ENCODE data around the gene GAS7.

Gene GAS7

GRCh38 chr17:10200016-10200415, 1.6 kb upstream of the GAS7 start:
- DNase-seq = no peak

- DNase-seq = no peak
Observed at GRCh38 chr17:10197721-10198508, 491 bp downstream of the GAS7 start.

DNA sequence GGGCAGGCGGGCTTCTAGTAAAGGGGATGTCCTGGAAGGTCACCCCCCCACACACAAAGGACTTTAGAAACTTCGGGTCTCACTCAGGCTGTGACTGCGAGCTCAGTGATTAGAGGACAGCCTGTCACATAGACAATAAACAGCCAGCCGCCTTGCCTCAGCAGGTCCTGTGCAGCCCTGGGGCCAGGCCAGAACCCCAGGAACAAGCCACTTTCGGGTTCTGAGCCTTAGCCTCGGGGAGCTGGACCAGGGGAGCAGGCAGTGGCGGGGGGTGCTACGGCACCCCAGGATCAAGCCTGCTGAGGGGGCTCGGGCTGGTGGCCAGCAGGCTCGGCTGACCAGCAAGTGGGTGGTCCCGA, 1.1 kb downstream of the GAS7 start:
- DNase-seq = no peak

- no peak for DNase-seq
Observed at GRCh38 chr17:10196941-10197340, 1.5 kb downstream of the GAS7 start.

- DNase-seq = no peak
Observed at GRCh38 chr17:10196384-10196895, 2.0 kb downstream of the GAS7 start.

GRCh38 chr17:10195090-10195805, 3.2 kb downstream of the GAS7 start:
- no peak for DNase-seq

- no peak for DNase-seq
Observed at GRCh38 chr17:10193632-10194031, 4.8 kb downstream of the GAS7 start.

DNA sequence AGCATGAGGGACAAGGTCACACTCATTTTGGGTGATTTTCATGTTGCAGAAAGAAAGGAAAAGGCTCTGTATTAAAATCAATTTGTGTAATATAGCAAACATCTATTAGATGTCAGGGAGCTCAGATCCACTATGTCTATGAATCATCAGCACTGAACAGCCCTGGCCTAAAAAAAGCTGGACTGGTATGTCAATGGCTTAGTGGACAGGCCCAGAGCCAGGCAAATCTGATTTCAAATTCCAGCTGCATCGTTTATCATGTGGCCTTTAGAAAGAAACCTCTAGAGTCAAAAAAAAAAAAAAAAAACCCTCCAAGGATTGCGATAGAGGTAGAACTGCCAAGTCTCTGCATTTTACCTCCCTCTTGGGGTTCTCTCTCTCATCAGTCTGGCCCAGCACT, 5.4 kb downstream of the GAS7 start:
- no peak for DNase-seq

DNA sequence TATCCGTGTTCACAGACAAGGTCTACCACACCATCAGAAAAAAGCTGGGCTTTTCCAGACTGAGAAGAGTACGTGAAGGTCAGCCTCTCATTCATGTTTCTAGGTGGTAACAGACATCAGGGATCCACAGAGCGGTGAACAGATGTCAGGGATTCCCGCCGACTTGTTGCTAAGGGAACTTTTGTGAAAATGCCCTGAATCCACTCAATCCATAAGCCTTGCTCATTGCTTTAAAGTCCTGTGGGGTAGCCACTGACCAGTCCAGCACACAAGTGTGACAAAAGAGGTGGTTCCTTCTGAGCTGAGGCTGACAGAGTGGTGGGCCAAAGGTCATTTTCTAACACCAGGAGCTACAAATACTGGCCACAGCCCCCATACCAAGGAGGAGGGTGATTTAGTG, 5.9 kb downstream of the GAS7 start:
- no peak for DNase-seq

GRCh38 chr17:10187456-10187855, 10.9 kb downstream of the GAS7 start:
- DNase-seq = no peak

DNA sequence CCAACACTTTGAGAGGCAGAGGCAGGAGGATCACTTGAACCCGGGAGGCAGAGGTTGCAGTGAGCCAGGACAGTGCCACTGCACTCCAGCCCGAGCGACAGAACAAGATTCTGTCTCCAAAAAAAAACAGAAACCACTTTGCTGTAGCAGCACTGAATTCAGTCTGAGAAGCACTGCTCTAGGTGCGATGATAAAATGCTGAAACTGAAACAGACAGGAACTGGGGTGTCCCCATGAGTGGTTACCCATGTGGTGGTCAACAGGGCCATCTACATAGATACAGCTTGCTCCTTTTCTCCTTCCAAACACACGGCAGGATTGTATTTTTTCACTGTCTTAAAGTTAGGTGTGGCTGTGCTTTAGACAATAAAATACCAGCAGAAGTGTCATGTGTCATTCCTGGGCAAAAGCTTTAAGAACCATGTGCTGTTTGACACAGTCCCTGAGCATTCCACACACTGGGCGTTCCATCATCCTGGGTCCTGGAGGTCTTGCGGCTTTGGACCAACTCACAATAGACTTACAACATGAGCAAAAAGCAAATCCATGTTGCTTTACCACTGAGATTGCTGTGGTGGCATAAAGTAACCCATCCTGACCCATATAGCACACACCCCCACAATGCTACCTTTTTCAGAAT, 11.5 kb downstream of the GAS7 start:
- no peak for DNase-seq

GRCh38 chr17:10183931-10184930, 14.2 kb downstream of the GAS7 start:
- no peak for DNase-seq

- DNase-seq = no peak
Observed at GRCh38 chr17:10182785-10183184, 15.6 kb downstream of the GAS7 start.

- no peak for DNase-seq
Observed at GRCh38 chr17:10178506-10178991, 19.9 kb downstream of the GAS7 start.

DNA sequence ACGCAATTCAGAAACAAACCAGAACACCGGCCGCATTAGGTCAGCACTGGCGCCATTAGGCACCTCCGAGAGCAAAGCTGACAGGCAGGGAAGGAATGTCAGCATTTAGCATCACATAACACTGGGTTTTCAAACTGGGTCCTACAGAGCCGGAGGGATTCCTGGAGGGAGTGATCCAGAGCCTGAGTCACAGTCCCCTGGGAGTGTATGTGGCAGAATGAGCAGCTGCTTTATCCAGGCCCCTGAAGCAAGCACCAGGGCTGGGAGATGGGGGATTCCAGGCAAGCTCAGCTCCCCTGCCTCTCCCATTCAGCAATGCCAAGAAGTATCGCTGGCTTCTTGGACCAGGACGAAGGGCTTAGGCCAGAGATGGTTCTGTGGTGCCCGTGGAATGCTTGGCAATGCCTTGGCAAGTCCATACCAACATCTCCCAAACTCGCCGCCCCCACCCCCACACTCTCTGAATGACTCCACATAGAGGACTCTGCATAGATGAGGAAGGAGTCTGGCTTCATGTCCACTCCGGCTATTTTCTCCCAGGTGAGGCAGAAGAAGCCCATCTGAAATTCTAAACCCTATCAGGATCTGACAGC, 20.4 kb downstream of the GAS7 start:
- no peak for DNase-seq

- DNase-seq = no peak
Observed at GRCh38 chr17:10177131-10177912, 21.1 kb downstream of the GAS7 start.

DNA sequence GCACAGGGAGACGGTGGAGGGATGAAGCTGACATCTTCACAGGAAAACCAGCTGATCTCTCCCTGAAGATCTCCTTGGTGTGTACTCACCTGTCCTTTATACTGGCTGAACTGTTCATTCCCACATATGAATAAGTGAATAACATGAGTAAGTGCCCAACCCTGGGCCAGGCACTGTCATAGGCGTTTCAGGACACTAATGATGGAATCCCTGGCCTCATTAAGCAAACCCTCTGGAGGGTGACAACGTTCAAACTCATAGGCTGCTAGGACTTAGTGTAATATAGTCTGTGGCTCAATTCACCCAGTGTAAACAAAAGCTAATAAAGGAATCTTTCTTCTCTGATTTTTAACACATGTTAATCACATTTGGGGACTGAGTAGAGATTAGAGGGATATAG, 24.5 kb downstream of the GAS7 start:
- DNase-seq = no peak

DNA sequence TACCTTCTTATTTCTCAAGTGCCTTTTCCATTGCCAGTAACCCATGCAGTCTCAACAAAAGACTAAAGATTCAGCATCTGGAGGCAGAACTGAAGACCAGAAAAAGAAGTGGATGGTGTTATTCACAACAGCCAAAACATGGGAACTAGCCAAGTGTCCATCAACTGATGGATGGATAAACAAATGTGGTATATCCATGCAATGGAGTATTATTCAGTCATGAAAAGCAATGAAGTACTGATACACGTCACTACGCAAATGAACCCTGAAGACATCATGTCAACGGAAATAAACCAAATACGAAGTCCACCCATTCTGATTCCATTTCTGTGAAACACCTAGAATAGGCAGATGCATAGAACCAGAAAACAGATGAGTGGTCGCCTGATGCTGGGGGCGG, 25.6 kb downstream of the GAS7 start:
- no peak for DNase-seq

DNA sequence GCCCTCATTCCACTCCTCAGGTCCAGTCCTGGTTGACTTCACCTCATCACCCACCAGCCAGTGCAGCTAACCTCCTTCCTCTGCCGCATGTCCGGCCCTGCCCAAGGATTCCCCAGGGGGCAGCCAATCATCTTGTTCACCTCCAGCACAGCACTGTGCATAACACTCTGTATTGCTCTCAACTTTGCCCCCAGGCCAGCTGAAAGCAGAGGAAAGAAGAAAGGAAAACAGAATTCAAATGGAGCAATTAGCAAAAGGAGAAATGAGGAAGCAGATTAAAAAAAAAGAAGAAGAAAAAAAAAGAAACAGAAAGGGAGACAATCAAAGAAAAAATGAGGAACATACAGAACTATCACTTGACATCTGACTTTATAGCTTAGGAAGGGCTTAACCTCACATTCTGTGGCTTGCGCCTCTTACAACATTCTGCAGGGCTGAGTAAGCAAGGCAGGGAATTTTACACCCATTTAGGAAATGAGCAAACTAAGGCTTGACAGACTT, 26.1 kb downstream of the GAS7 start:
- DNase-seq = no peak

DNA sequence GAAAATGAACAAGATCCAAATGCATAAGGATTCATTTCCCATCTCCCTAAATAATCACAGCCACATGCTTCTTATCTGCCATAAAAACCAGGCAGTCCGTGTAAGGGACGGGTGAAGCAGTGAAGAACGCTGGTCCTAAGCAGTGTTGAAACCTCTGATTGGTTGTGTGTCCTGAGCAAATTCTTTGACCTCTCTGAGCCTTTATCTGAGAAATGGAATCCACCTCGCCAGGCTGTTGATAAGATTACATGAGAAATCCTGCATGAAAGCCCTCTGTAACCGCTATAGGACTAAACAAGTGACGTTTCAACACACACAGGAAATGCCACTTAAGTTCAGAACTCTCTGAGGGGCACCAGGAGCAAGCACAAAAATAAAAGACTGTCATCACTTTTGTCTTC, 26.8 kb downstream of the GAS7 start:
- no peak for DNase-seq

- no peak for DNase-seq
Observed at GRCh38 chr17:10171122-10171571, 27.3 kb downstream of the GAS7 start.
